ENCODE measurements around the gene PRSS2.

The PRSS2 gene

DNA sequence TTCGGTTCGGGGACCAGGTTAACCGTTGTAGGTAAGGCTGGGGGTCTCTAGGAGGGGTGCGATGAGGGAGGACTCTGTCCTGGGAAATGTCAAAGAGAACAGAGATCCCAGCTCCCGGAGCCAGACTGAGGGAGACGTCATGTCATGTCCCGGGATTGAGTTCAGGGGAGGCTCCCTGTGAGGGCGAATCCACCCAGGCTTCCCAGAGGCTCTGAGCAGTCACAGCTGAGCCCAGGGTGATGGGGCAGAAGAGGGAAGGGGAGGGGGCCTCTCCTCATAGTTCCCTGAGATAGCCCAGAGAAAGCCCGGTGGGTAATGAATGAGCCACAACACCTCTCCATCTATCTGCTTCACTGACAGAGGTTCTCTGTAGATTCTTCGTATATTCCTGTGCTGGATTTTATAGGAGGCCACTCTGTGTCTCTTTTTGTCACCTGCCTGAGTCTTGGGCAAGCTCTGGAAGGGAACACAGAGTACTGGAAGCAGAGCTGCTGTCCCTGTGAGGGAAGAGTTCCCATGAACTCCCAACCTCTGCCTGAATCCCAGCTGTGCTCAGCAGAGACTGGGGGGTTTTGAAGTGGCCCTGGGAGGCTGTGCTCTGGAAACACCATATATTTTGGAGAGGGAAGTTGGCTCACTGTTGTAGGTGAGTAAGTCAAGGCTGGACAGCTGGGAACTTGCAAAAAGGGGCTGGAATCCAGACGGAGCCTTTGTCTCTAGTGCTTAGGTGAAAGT lies 16.4 kb downstream of the PRSS2 start:
- no peak for DNase-seq

DNA sequence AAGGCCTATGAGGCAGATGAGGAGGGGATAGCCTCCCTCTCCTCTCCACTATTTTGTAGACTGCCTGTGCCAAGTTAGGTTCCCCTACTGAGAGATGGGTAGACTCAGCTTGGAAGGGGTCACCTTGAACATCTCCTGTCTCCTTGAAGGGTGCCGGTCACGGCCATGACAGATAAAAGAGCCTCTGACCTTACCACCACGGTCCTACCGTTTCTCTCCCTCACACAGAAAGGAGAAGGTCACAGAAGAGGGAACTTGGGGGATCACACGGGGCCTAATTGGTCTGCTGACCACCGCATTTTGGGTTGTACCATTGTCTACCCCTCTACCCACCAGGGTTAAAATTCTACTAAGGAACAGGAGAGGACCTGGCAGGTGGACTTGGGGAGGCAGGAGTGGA lies 17.0 kb downstream of the PRSS2 start:
- no peak for DNase-seq

DNA sequence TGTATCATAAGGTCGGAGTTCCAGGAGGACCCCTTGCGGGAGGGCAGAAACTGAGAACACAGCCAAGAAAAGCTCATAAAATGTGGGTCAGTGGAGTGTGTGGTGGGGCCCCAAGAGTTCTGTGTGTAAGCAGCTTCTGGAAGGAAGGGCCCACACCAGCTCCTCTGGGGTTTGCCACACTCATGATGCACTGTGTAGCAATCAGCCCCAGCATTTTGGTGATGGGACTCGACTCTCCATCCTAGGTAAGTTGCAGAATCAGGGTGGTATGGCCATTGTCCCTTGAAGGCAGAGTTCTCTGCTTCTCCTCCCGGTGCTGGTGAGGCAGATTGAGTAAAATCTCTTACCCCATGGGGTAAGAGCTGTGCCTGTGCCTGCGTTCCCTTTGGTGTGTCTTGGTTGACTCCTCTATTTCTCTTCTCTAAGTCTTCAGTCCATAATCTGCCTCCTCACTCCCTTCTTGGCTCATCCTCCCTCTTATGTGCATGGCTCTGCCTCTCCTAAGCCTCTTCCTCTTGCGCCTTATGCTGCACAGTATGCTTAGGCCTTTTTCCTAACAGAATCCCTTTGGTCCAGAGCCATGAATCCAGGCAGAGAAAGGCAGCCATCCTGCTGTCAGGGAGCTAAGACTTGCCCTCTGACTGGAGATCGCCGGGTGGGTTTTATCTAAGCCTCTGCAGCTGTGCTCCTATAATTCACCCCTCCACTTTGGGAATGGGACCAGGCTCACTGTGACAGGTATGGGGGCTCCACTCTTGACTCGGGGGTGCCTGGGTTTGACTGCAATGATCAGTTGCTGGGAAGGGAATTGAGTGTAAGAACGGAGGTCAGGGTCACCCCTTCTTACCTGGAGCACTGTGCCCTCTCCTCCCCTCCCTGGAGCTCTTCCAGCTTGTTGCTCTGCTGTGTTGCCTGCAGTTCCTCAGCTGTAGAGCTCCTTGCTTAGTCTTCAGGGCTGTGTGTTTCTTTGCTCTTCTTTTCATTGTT lies 17.8 kb downstream of the PRSS2 start:
- DNase-seq, result peak in 1 of 14 donors; percentile 31

DNA sequence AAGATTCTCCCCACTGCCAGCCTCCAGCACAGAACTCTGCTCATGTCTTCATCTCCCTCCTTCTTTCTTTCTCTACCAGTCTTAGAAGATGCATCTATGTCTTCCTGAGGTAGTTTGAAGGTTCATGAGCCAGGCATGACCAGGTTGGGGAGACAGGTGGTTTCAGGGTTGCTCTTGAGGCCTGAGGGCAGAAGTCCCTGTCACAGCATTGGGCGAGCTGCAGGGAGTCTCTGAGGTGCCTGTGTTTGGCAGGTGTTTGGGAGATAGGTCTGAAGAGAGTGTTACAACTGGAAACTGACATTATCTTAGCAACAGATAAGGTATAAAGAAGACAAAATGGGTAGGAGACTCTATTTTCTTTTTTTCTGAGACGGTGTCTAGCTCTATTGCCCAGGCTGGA lies 18.7 kb downstream of the PRSS2 start:
- DNase-seq, result no peak

DNA sequence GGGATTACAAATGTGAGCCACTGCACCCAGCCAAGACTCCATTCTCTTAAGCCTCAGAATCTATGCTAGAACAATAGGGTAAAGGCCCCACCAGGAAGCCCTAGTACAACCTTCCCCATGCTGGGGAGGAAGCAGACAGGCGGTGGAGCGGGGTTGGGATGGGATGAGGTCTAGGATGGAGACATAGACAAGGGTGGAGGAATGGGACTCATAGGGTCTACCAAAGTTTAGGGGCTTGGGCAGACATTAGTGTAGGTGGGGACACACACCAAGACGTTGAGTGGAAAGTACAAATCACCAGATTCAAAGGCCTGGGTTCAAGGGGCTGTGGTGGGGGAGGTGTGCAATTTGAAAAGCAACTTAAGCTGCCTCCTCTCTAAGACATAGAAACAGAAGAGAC lies 19.3 kb downstream of the PRSS2 start:
- no peak for DNase-seq

DNA sequence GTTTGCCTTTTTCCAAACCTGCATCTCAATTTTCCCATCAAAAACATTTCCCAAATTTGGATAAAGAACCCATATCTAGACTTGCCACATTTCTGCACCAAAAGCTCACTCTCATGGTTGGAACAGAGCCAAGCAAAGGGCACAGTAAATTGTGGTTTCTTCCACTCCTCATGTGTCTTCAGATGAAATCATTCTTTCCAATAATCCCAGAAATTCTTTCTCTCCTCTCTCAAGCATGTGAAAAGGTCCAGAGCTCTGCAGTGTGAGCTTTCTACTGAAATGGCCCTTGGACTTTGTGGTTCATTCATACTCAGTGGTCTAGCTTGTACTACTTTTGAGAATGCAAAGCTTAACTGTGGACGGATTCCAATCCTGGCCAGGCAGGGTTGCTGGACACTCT lies 19.8 kb downstream of the PRSS2 start:
- no peak for DNase-seq

DNA sequence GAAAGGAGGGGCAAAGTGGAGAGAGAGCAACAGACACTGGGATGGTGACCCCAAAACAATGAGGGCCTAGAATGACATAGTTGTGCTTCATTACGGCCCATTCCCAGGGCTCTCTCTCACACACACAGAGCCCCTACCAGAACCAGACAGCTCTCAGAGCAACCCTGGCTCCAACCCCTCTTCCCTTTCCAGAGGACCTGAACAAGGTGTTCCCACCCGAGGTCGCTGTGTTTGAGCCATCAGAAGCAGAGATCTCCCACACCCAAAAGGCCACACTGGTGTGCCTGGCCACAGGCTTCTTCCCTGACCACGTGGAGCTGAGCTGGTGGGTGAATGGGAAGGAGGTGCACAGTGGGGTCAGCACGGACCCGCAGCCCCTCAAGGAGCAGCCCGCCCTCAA lies 20.7 kb downstream of the PRSS2 start:
- no peak for DNase-seq

DNA sequence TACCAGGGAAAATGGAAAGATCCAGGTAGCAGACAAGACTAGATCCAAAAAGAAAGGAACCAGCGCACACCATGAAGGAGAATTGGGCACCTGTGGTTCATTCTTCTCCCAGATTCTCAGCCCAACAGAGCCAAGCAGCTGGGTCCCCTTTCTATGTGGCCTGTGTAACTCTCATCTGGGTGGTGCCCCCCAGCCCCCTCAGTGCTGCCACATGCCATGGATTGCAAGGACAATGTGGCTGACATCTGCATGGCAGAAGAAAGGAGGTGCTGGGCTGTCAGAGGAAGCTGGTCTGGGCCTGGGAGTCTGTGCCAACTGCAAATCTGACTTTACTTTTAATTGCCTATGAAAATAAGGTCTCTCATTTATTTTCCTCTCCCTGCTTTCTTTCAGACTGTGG lies 21.4 kb downstream of the PRSS2 start:
- no peak for DNase-seq

DNA sequence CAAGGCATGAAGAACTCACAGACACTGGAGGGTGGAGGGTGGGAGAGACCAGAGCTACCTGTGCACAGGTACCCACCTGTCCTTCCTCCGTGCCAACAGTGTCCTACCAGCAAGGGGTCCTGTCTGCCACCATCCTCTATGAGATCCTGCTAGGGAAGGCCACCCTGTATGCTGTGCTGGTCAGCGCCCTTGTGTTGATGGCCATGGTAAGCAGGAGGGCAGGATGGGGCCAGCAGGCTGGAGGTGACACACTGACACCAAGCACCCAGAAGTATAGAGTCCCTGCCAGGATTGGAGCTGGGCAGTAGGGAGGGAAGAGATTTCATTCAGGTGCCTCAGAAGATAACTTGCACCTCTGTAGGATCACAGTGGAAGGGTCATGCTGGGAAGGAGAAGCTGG lies 21.8 kb downstream of the PRSS2 start:
- DNase-seq, result no peak

DNA sequence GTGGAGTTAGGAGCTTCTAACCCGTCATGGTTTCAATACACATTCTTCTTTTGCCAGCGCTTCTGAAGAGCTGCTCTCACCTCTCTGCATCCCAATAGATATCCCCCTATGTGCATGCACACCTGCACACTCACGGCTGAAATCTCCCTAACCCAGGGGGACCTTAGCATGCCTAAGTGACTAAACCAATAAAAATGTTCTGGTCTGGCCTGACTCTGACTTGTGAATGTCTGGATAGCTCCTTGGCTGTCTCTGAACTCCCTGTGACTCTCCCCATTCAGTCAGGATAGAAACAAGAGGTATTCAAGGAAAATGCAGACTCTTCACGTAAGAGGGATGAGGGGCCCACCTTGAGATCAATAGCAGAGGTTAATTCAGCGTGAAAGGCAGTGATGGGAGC lies 22.4 kb downstream of the PRSS2 start:
- no peak for DNase-seq

DNA sequence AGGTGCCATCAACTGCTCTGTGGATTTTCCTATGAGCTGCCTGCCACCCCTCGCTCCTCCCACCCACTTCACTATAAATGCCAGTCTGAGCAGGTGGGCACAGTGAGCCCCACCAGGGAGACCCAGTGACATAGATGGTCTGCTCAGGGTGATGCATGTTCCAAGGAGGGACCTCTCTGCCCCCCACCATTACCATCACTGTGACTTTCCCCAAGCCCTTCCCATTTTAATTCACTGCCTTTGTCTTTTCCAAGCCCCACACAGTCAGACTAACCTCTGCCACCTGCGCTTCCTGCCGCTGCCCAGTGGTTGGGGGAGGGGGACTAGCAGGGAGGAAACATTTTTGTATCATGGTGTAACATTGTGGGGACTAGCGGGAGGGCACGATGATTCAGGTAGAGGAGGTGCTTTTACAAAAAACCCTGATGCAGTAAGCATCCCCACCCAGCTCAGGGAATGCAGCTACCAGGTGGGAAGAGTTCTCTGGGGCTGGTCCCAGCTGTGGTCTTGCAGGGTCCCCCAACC lies 24.6 kb downstream of the PRSS2 start:
- DNase-seq, result no peak

DNA sequence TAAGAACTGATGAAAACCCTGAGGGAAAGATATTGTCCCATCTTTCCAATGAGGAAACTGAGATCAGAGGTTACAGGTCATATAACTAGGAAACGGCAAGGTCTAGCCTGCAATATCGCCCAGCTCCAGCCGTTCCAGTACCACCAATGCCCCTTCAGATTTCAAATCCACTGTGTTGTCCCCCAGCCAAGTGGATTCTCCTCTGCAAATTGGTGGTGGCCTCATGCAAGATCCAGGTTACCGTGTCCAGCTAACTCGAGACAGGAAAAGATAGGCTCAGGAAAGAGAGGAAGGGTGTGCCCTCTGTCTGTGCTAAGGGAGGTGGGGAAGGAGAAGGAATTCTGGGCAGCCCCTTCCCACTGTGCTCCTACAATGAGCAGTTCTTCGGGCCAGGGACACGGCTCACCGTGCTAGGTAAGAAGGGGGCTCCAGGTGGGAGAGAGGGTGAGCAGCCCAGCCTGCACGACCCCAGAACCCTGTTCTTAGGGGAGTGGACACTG lies 25.3 kb downstream of the PRSS2 start:
- no peak for DNase-seq

DNA sequence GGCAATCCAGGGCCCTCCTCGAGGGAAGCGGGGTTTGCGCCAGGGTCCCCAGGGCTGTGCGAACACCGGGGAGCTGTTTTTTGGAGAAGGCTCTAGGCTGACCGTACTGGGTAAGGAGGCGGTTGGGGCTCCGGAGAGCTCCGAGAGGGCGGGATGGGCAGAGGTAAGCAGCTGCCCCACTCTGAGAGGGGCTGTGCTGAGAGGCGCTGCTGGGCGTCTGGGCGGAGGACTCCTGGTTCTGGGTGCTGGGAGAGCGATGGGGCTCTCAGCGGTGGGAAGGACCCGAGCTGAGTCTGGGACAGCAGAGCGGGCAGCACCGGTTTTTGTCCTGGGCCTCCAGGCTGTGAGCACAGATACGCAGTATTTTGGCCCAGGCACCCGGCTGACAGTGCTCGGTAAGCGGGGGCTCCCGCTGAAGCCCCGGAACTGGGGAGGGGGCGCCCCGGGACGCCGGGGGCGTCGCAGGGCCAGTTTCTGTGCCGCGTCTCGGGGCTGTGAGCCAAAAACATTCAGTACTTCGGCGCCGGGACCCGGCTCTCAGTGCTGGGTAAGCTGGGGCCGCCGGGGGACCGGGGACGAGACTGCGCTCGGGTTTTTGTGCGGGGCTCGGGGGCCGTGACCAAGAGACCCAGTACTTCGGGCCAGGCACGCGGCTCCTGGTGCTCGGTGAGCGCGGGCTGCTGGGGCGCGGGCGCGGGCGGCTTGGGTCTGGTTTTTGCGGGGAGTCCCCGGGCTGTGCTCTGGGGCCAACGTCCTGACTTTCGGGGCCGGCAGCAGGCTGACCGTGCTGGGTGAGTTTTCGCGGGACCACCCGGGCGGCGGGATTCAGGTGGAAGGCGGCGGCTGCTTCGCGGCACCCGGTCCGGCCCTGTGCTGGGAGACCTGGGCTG lies 26.0 kb downstream of the PRSS2 start:
- no peak for DNase-seq

DNA sequence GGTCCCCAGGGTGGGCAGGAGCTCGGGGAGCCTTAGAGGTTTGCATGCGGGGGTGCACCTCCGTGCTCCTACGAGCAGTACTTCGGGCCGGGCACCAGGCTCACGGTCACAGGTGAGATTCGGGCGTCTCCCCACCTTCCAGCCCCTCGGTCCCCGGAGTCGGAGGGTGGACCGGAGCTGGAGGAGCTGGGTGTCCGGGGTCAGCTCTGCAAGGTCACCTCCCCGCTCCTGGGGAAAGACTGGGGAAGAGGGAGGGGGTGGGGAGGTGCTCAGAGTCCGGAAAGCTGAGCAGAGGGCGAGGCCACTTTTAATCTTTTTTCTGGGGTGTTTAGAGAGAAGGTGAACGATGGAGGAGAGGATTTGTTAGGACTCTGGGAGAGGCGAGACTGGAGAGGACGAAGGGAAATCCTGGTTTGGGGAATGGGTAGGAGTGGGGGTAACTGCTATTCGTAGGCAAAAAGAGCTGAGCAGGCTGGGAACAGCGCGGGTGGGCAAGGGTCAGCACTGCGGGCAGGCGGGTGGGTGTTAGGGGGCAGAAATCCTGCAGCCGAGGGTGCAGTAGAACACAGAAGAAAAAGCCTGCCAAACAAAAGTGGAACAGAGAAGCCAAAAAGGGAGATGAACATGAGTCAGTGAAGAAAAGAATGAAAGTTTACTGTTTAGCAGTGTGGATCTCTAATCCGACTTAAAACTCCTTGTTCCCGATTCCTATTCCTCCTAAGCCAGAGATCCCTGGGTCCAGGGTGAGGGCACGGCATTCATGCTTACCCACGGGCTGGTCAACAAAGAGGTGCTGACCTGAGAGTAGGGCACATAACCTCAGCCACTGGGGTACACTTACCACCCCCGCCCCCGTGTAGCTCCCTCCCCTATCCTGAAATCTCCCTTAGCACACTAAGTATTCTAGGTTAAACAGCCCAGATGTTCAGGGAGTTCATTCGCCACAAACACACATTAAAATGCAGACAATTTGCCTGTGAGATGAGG lies 26.9 kb downstream of the PRSS2 start:
- DNase-seq, result no peak

DNA sequence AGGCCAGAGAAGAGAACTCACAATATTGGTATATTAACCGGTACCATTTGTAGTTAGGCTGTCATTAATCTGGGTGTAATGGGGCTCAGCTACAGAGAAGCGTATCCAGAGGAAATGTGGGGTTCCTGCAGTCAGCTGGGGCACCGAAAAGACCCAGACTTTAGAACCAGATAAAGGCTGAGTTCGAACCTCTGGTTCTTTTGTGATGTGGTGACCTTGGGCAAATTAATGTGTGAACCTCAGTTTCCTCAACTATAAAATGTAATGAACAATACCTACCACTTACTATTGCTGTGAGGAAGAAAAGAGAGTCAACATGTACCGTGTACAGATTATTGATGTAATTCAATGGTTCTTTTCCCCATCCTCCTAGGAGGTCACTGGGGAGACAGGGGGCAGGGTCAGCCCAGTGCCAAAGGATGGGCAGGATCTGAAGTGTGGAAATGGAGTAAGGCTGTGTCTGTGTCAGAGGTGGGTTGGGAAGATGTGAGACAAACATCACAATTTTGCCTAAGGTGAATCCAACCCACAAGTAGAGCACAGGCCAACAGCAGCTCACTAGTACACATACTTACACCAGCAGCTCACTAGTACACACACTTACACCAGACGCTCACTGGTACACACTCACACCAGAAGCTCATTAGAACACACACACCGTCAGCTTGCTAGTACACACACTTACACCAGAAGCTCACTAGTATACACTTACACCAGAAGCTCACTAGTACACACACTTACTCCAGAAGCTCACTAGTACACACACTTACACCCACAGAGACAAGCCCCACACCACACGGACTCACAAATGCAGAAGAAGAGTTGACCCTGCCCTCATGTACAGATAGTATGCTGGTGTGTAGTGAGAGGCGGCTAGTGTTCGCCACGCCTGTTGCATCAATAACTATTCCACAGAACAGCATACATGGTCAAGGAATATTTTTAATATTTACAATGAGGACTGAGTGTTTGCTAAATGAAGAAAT lies 28.0 kb downstream of the PRSS2 start:
- no peak for DNase-seq

DNA sequence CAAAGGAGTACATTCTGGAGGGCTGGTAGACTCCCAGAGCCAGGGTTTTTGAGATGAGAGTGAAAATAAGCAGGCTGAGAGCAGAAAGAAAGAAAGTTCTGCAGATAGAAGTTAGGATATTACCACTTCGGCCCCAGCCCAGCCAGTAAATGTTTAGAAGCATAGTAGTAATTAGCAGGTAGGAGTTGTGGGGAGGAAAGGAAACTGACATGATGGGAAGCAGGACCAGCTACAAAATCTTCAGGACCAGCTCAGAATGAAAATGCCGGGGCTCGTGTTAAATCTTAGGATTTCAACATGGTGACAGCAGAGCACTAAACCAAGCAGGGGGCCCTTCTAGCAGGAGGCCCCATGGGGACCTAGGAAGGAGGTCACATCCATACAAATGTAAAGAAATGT lies 28.7 kb downstream of the PRSS2 start:
- no peak for DNase-seq

DNA sequence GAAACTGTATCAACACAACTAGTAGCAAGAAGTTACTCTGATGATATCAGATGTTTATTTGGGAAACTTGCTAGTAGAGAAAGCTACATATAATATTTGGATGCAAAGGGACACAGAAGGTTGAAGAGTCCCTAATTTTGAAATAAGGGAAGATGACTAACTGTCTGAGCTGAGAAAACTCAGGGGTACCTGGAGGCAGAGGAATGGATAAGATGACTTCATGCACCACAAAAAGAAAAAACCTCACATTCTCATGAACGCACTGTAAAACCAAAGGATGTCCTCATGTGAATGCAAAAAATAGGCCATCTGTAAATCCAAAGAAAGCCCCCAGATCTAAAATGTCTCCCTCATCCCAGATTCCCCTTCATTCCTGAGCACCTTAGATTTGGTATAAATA lies 29.3 kb downstream of the PRSS2 start:
- no peak for DNase-seq

DNA sequence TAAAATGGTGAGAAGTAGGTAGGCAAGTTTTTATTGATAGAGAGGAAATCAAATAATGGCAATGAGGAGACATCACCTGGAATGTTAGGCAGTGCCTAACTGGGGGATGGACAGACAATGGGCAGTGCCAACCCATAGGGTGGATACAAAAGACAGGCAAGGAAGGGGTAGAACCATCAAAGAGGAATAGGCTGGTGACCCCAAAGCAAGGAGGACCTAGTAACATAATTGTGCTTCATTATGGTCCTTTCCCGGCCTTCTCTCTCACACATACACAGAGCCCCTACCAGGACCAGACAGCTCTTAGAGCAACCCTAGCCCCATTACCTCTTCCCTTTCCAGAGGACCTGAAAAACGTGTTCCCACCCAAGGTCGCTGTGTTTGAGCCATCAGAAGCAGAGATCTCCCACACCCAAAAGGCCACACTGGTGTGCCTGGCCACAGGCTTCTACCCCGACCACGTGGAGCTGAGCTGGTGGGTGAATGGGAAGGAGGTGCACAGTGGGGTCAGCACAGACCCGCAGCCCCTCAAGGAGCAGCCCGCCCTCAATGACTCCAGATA lies 30.0 kb downstream of the PRSS2 start:
- no peak for DNase-seq

DNA sequence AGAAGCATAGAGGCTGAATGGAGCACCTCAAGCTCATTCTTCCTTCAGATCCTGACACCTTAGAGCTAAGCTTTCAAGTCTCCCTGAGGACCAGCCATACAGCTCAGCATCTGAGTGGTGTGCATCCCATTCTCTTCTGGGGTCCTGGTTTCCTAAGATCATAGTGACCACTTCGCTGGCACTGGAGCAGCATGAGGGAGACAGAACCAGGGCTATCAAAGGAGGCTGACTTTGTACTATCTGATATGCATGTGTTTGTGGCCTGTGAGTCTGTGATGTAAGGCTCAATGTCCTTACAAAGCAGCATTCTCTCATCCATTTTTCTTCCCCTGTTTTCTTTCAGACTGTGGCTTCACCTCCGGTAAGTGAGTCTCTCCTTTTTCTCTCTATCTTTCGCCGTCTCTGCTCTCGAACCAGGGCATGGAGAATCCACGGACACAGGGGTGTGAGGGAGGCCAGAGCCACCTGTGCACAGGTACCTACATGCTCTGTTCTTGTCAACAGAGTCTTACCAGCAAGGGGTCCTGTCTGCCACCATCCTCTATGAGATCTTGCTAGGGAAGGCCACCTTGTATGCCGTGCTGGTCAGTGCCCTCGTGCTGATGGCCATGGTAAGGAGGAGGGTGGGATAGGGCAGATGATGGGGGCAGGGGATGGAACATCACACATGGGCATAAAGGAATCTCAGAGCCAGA lies 31.0 kb downstream of the PRSS2 start:
- no peak for DNase-seq
